Raji (cell line): ENCODE measurements around the gene RAD51C.

Experiments
- POLR2A ChIP-seq: IDR thresholded peaks from 2 replicates; pipeline ENCODE4 v1.6.1; 2011; ENCODE audit warnings: low read depth, low read length, control low read depth; ENCODE audit not compliant: insufficient read depth

Gene RAD51C

DNA sequence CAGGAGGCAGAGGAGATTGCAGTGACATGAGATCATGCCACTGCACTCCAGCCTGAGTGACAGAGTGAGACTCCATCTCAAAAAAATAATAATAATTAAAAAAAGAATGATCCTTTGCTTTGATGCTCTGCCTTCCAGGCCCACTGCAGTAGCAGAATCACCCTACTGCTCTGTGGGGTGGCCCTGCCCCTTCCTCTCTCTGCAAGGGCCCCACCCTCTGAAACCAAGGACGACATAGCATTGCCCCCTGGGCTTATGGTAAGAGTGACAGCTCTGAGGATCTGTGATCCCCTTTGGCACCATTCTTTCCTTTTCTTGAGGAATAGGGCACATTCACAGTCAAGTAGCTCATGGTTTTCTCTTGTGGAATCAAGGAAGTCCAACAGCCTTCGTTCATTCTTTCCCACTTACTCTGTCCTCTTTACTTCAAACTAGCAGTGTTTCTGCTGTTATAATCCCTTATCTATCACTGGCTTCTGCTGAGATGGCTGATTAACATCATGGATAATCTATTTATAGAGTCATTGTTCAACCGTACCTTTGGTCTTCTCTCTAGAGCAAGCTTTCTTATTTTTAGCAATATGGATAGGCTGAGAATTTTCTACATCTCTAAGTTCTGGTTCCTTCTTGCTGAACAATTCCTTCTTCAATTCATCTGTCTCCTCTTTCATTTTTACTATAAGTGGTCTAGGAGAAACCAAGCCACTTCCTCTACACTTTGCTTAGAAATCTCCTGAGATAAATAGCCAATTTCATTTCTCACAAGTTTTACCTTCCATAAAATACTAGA, 14.1 kb downstream of the RAD51C start:
- no peak for TF ChIP-seq POLR2A

GRCh38 chr17:58710948-58711552, 18.6 kb downstream of the RAD51C start:
- TF ChIP-seq POLR2A, result no peak

GRCh38 chr17:58722274-58722673, 29.9 kb downstream of the RAD51C start:
- no peak for TF ChIP-seq POLR2A

- TF ChIP-seq POLR2A, result no peak
Measured at GRCh38 chr17:58722696-58723095, 30.3 kb downstream of the RAD51C start.

GRCh38 chr17:58728798-58729197, 36.4 kb downstream of the RAD51C start:
- no peak for TF ChIP-seq POLR2A

DNA sequence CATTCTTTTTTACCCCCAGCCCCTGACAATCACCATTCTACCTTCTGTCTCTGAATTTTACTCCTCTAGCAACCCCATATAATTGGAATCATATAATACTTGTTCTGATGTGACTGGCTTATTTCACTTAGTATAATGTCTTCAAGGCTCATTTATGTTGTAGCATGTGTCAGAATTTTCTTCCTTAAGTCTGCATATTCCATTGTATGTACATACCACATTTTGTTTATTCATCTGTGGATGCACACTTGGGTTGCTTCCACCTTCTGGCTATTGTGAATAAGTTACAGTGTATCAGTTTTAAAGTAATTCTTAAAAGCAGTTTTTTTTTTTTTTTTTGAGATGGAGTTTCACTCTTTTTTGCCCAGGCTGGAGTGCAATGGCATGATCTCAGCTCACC, 38.5 kb downstream of the RAD51C start:
- TF ChIP-seq POLR2A, result no peak

DNA sequence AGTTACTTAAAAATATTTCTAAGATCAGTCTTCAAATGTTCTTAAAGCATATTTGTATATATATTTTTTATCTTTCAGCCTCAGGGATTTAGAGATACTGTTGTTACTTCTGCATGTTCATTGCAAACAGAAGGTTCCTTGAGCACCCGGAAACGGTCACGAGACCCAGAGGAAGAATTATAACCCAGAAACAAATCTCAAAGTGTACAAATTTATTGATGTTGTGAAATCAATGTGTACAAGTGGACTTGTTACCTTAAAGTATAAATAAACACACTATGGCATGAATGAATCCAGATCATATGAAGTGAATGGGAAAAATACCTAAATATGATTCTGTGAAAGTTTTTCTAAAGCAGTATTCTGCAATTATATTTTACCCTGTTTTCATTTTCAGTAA, 41.6 kb downstream of the RAD51C start:
- TF ChIP-seq POLR2A, result no peak

GRCh38 chr17:58734811-58735210, 42.4 kb downstream of the RAD51C start:
- TF ChIP-seq POLR2A, result no peak

DNA sequence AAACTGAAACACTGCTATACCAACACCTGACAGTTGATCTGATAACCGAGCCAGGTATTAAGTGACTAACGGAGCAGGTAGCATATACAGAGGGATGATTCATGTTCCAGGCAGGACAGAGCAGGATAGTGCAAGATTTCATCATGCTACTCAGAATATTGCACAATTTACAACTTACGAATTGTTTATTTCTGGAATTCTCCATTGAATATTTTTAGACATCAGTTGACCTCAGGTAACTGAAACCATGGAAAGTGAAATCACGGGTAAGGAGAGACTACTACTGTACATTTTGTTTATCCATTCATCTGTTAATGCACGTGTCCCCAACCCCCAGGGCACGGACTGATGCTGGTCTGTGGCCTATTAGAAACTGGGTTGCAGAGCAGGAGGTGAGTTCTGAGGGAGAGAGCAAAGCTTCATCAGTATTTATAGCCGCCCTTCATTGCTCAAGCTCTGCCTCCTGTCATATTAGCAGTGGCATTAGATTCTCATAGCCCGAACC, 48.8 kb downstream of the RAD51C start:
- TF ChIP-seq POLR2A, result no peak

GRCh38 chr17:58747674-58748073, 55.3 kb downstream of the RAD51C start:
- TF ChIP-seq POLR2A, result no peak

DNA sequence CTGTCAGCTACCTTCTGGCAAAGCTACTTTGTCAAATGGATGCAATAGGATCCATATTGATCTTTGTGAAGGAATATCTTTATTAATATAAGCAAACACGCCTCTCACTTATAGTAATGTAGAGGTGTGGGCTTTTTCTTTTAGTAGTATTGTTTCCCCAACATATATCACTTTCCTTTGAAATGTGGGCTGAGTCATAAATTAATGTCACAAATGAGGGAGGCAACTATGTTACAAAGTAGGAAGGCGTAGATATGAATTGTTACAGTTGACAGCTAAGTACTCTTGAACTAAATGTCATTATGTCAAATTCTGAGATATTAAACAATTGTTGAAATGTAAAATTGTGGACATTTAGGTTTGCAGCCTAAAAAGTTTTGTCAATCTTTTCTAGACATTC, 60.6 kb downstream of the RAD51C start:
- no peak for TF ChIP-seq POLR2A

GRCh38 chr17:58755269-58755576, 62.8 kb downstream of the RAD51C start:
- TF ChIP-seq POLR2A, result no peak

- peak; percentile 78 for TF ChIP-seq POLR2A
Measured at GRCh38 chr17:58755577-58756245, 63.3 kb downstream of the RAD51C start, which contains the start of gene PPM1E. PPM1E (plus strand) TSS chr17:58755854.

DNA sequence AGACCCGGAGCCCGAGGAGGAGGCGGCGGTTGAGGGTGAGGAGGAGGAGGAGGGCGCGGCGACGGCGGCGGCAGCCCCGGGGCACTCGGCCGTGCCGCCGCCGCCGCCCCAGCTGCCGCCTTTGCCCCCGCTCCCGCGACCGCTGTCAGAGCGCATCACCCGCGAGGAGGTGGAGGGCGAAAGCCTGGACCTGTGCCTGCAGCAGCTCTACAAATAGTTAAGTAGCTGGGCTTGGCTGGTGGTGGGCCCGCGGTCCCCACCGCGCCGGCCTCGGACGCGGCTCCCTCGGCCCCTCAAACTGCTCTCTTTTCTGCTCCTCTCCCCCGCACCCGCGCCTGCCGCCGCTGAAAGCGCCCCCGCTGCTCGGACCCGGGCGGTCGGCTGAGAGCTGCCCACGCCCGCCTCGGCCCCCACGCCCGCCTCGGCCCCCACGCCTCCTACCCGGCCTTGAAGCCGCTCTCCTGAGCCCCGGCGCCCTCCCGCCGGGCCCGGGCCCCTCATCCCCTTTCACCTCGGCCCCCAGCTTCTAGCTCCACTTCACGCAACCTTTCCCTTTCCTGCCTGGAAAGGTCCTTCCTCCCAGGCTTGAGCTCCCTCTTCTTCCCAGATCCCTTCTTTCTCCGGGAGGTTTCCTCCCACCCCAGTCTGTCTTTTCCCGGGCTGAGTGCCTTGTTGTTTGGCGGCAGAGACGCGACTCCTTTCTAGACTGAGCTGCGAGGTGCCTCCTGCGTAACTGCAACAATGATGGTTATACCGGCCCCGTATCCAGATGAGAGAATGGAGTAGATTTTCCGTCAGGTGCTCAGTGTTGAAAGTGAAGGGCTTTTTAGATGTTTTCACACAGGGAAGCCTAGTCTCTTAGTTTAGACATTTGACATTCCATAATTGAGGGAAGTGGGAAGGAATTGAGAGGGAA, 64.1 kb downstream of the RAD51C start:
- TF ChIP-seq POLR2A, result no peak

GRCh38 chr17:58757162-58757613, 64.8 kb downstream of the RAD51C start:
- no peak for TF ChIP-seq POLR2A
